IPS DF 6.9 (cell line): ENCODE data around the gene RUFY1.
"Not testable (repeated sequence)": the region's sequence is repeated elsewhere in the genome, so short reads cannot be mapped to it uniquely, and the experiment has no call there.

Experiments used
- DNase-seq: peaks from one replicate; pipeline ENCODE4 v3.0.0-alpha.2; 2013; ENCODE audit warnings: low read depth, low spot score
- H3K27ac ChIP-seq: one replicate; pipeline ENCODE4 v1.5.1; 2013; ENCODE audit warnings: low read length, control low read depth
- H3K27me3 ChIP-seq: 2 replicates; pipeline ENCODE4 v1.6.1; 2013; ENCODE audit warnings: mild to moderate bottlenecking, low read length; ENCODE audit not compliant: control insufficient read depth, insufficient read depth
- H3K36me3 ChIP-seq: 2 replicates; pipeline ENCODE4 v1.6.1; 2013; ENCODE audit warnings: low read length; ENCODE audit not compliant: control insufficient read depth, insufficient read depth
- H3K4me1 ChIP-seq: 2 replicates; pipeline ENCODE4 v1.6.1; 2013; ENCODE audit warnings: low read length; ENCODE audit not compliant: control insufficient read depth, insufficient read depth
- H3K4me3 ChIP-seq: 2 replicates; pipeline ENCODE4 v1.5.1; 2013; ENCODE audit warnings: mild to moderate bottlenecking, low read length
- H3K9me3 ChIP-seq: 2 replicates; pipeline ENCODE4 v1.6.1; 2013; ENCODE audit warnings: low read length, inconsistent platforms; ENCODE audit not compliant: control insufficient read depth, insufficient read depth
- WGBS: extraction: QIAGEN DNeasy Blood & Tissue Kit; methylation state at CpG from one replicate; pipeline ENCODE4 v1.1.7; 2013; ENCODE audit warnings: mixed read lengths, missing lambda C conversion rate; ENCODE audit not compliant: insufficient read length, insufficient coverage; 5-methylcytosine and 5-hydroxymethylcytosine counted together

RUFY1 gene

GRCh38 chr5:179550511-179551342 lies at the start of gene RUFY1:
Gene RUFY1 (plus strand): TSS chr5:179550554. CDS start chr5:179550570, 16 bp downstream.
- DNase-seq = no peak
- Histone ChIP-seq H3K4me3 (peak within 1 kb of the TSS; percentile 96), H3K9me3 (no peaks in the 10 kb centered on the region), H3K4me1 (no peaks in the 10 kb centered on the region), H3K36me3 (no peaks in the 10 kb centered on the region), H3K27me3 (no peaks in the 10 kb centered on the region), H3K27ac (no peak within 1 kb of the TSS)
- WGBS = no CpG with 5 or more reads among the region's 109 CpGs

- WGBS = no CpG with 5 or more reads among the region's 11 CpGs
- H3K9me3 ChIP-seq, H3K4me3 ChIP-seq, H3K36me3 ChIP-seq, H3K27me3 ChIP-seq, DNase-seq, H3K27ac ChIP-seq, H3K4me1 ChIP-seq: not testable (repeated sequence)
Observed at GRCh38 chr5:179501997-179502396, 48.4 kb upstream of the RUFY1 start.

- H3K36me3 ChIP-seq, H3K4me3 ChIP-seq, H3K27me3 ChIP-seq, H3K9me3 ChIP-seq, DNase-seq, H3K27ac ChIP-seq, H3K4me1 ChIP-seq: not testable (repeated sequence)
- WGBS = no CpG with 5 or more reads among the region's 8 CpGs
Observed at GRCh38 chr5:179502420-179502819, 47.9 kb upstream of the RUFY1 start.

GRCh38 chr5:179504191-179504590 lies 46.2 kb upstream of the RUFY1 start:
- WGBS = no CpG with 5 or more reads among the region's 7 CpGs
- DNase-seq = no peak
- H3K36me3 ChIP-seq = no peaks in the 10 kb centered on the region
- H3K4me3 ChIP-seq = no peak overlapping the region
- H3K4me1 ChIP-seq = no peaks in the 10 kb centered on the region
- H3K9me3 ChIP-seq = no peaks in the 10 kb centered on the region
- no peak overlapping the region for H3K27ac ChIP-seq
- H3K27me3 ChIP-seq = no peaks in the 10 kb centered on the region

GRCh38 chr5:179504600-179505396 lies 45.6 kb upstream of the RUFY1 start:
- DNase-seq = no peak
- WGBS = no CpG with 5 or more reads among the region's 17 CpGs
- no peaks in the 10 kb centered on the region for H3K27me3 ChIP-seq
- H3K9me3 ChIP-seq = no peaks in the 10 kb centered on the region
- H3K4me1 ChIP-seq = no peaks in the 10 kb centered on the region
- no peaks in the 10 kb centered on the region for H3K36me3 ChIP-seq
- H3K4me3 ChIP-seq = no peak overlapping the region
- H3K27ac ChIP-seq = no peak overlapping the region

- no CpG with 5 or more reads among the region's 12 CpGs for WGBS
- Histone ChIP-seq H3K27me3 (no peaks in the 10 kb centered on the region), H3K4me3 (no peak overlapping the region), H3K27ac (no peak overlapping the region), H3K36me3 (no peaks in the 10 kb centered on the region), H3K4me1 (no peaks in the 10 kb centered on the region), H3K9me3 (no peaks in the 10 kb centered on the region)
- DNase-seq = no peak
Observed at GRCh38 chr5:179505636-179506261, 44.6 kb upstream of the RUFY1 start.

GRCh38 chr5:179509239-179509638 lies 41.1 kb upstream of the RUFY1 start:
- H3K4me3 ChIP-seq = no peak overlapping the region
- WGBS = no CpG with 5 or more reads among the region's 4 CpGs
- no peak for DNase-seq
- H3K36me3 ChIP-seq = no peaks in the 10 kb centered on the region
- no peaks in the 10 kb centered on the region for H3K9me3 ChIP-seq
- no peak overlapping the region for H3K27ac ChIP-seq
- H3K27me3 ChIP-seq = no peaks in the 10 kb centered on the region
- H3K4me1 ChIP-seq = no peaks in the 10 kb centered on the region

- no peak overlapping the region for H3K27ac ChIP-seq
- WGBS = no CpG with 5 or more reads among the region's 1 CpG
- H3K4me1 ChIP-seq = no peaks in the 10 kb centered on the region
- H3K9me3 ChIP-seq = no peaks in the 10 kb centered on the region
- H3K4me3 ChIP-seq = no peak overlapping the region
- no peaks in the 10 kb centered on the region for H3K36me3 ChIP-seq
- DNase-seq = no peak
- no peaks in the 10 kb centered on the region for H3K27me3 ChIP-seq
Observed at GRCh38 chr5:179509845-179510244, 40.5 kb upstream of the RUFY1 start.

- Histone ChIP-seq H3K9me3 (no peaks in the 10 kb centered on the region), H3K27me3 (no peaks in the 10 kb centered on the region), H3K4me3 (no peak overlapping the region), H3K27ac (no peak overlapping the region), H3K4me1 (no peaks in the 10 kb centered on the region), H3K36me3 (no peaks in the 10 kb centered on the region)
- WGBS = no CpG with 5 or more reads among the region's 15 CpGs
- DNase-seq = no peak
Observed at GRCh38 chr5:179512452-179513000, 37.8 kb upstream of the RUFY1 start.

- H3K4me3 ChIP-seq, H3K36me3 ChIP-seq, H3K9me3 ChIP-seq, H3K27me3 ChIP-seq, DNase-seq, H3K27ac ChIP-seq, H3K4me1 ChIP-seq: not testable (repeated sequence)
- no CpG with 5 or more reads among the region's 7 CpGs for WGBS
Observed at GRCh38 chr5:179515501-179515900, 34.9 kb upstream of the RUFY1 start.
